GM12878 (cell line): ENCODE results near the gene BANP. TPM values are rescaled to one million over a fixed set of nuclear protein-coding genes. Genes with fewer than 3 reads are reported as not detected.
A peak's percentile ranks its signal among the peaks of the same experiment; 100 is the strongest.

Experiments
- ATAC-seq: fragments of 200-7000 bp; cut with Tn5 transposase; 3 replicates; pipeline ENCODE4 v1.9.1; 2020; ENCODE audit warnings: mild to moderate bottlenecking, moderate library complexity
- BruUV-seq: library from RNA; stranded (reverse); fragments of 400-500 nt; replicated peaks from 2 replicates; lab custom pipeline; 2021; lab: Mats Ljungman, UMichigan
- CTCF ChIA-PET: fragments of 300-600 bp; sonication (Branson Sonifier 250); formaldehyde crosslinking; extraction: SDS; loops from one replicate; lab custom pipeline; 2021; ENCODE audit warnings: inconsistent platforms; lab: Yijun Ruan, JAX
- POLR2A ChIA-PET: fragments of 350-600 bp; formaldehyde crosslinking; extraction: SDS; loops from one replicate; lab custom pipeline; 2021; ENCODE audit warnings: inconsistent platforms; lab: Charles Lee
- RAD21 ChIA-PET: fragments of 300-600 bp; sonication (Branson Sonifier 250); formaldehyde crosslinking; loops from one replicate; lab custom pipeline; 2023; ENCODE audit warnings: antibody characterized with exemption; ENCODE audit not compliant: unreplicated experiment; lab: Charles Lee
- SMC1A ChIA-PET: fragments of 300-600 bp; sonication (Branson Sonifier 250); formaldehyde crosslinking; loops from one replicate; lab custom pipeline; 2023; ENCODE audit not compliant: unreplicated experiment, uncharacterized antibody; lab: Charles Lee
- DNase-seq: peaks from one replicate; pipeline ENCODE4 v3.0.0-alpha.2; 2011; ENCODE audit warnings: low read depth, low spot score
- FAIRE-seq: peaks from 3 replicates; lab custom pipeline; 2011; peaks lifted over from hg19 to GRCh38; lab: Jason Lieb, UNC
- H2AFZ ChIP-seq: 2 replicates; pipeline ENCODE4 v1.6.0; 2011; ENCODE audit warnings: low read depth, low read length, control low read depth; ENCODE audit not compliant: control insufficient read depth
- H3K27ac ChIP-seq: 2 replicates; pipeline ENCODE4 v1.5.1; 2011; ENCODE audit warnings: control low read depth; ENCODE audit not compliant: control insufficient read depth, insufficient read depth
- H3K27me3 ChIP-seq, 2 experiments: replicated peaks in 1 of 2; 2 replicates each; pipeline versions ENCODE4 v1.6.0 to v1.6.1; 2011; ENCODE audit warnings: low read length in 1 of 2; ENCODE audit not compliant: control insufficient read depth in 2 of 2, insufficient read depth in 2 of 2
- H3K36me3 ChIP-seq, 2 experiments: 2 replicates each; pipeline ENCODE4 v1.5.1; 2011; ENCODE audit warnings: low read length in 1 of 2; ENCODE audit not compliant: control insufficient read depth in 2 of 2, insufficient read depth in 2 of 2
- H3K4me1 ChIP-seq: 2 replicates; pipeline ENCODE4 v1.6.1; 2011; ENCODE audit warnings: mild to moderate bottlenecking, low read length, moderate library complexity, mixed read lengths; ENCODE audit not compliant: control insufficient read depth, insufficient read depth
- H3K4me2 ChIP-seq: 2 replicates; pipeline ENCODE4 v1.6.0; 2011; ENCODE audit warnings: control low read depth; ENCODE audit not compliant: control insufficient read depth, insufficient read depth
- H3K4me3 ChIP-seq: fragments of 200-600 bp; sonication (generic); 2 replicates; pipeline ENCODE4 v1.5.1; 2016
- H3K79me2 ChIP-seq: 2 replicates; pipeline ENCODE4 v1.6.0; 2011; ENCODE audit warnings: low read length; ENCODE audit not compliant: control insufficient read depth, insufficient read depth
- H3K9ac ChIP-seq: 2 replicates; pipeline ENCODE4 v1.8.0; 2011; ENCODE audit warnings: low read length, control low read depth, mixed read lengths; ENCODE audit not compliant: control insufficient read depth, insufficient read depth
- H3K9me3 ChIP-seq: replicated peaks from 3 replicates; pipeline ENCODE4 v1.5.1; 2011; ENCODE audit warnings: mild to moderate bottlenecking, low read length; ENCODE audit not compliant: control insufficient read depth, insufficient read depth
- H4K20me1 ChIP-seq: 2 replicates; pipeline ENCODE4 v1.6.0; 2011; ENCODE audit not compliant: control insufficient read depth, insufficient read depth
- BRCA1 ChIP-seq: IDR thresholded peaks from 2 replicates; pipeline ENCODE4 v1.6.1; 2011; ENCODE audit warnings: low read depth, low read length, improper control_type of control experiment
- FOXK2 ChIP-seq: fragments of 450-650 bp; IDR thresholded peaks from 2 replicates; pipeline ENCODE4 v1.6.1; 2017; ENCODE audit warnings: mild to moderate bottlenecking, moderate library complexity
- GATAD2B ChIP-seq: fragments of 450-650 bp; conservative IDR thresholded peaks from 2 replicates; pipeline ENCODE4 v1.6.1; 2017; ENCODE audit warnings: low read depth, mild to moderate bottlenecking, moderate library complexity
- HDAC2 ChIP-seq: fragments of 200-600 bp; sonication (generic); IDR thresholded peaks from 2 replicates; pipeline ENCODE4 v1.6.1; 2017
- IKZF1 ChIP-seq: fragments of 450-650 bp; conservative IDR thresholded peaks from 2 replicates; pipeline ENCODE4 v1.6.1; 2017; ENCODE audit warnings: antibody characterized with exemption, mild to moderate bottlenecking
- KLF5 ChIP-seq: fragments of 450-650 bp; IDR thresholded peaks from 2 replicates; pipeline ENCODE4 v1.6.1; 2014; ENCODE audit warnings: mild to moderate bottlenecking; ENCODE audit not compliant: partially characterized antibody
- MEF2A ChIP-seq: IDR thresholded peaks from 2 replicates; pipeline ENCODE4 v1.6.1; 2011; ENCODE audit warnings: low read depth, mild to moderate bottlenecking, low read length, moderate library complexity; ENCODE audit not compliant: insufficient read depth
- MTA3 ChIP-seq: IDR thresholded peaks from 2 replicates; pipeline ENCODE4 v1.6.1; 2012; ENCODE audit warnings: low read length, inconsistent platforms, borderline replicate concordance
- NRF1 ChIP-seq: conservative IDR thresholded peaks from 2 replicates; pipeline ENCODE4 v1.6.1; 2011; ENCODE audit warnings: mild to moderate bottlenecking, low read depth, low read length, improper control_type of control experiment
- POLR2AphosphoS5 ChIP-seq: IDR thresholded peaks from 2 replicates; pipeline ENCODE4 v1.6.1; 2011; ENCODE audit warnings: mild to moderate bottlenecking, low read length, inconsistent platforms
- RB1 ChIP-seq: fragments of 450-650 bp; formaldehyde crosslinking; IDR thresholded peaks from 2 replicates; pipeline ENCODE4 v1.6.1; 2017; ENCODE audit warnings: mild to moderate bottlenecking, borderline replicate concordance
- RELA ChIP-seq: fragments of 450-650 bp; IDR thresholded peaks from 2 replicates; pipeline ENCODE4 v1.8.0; 2014; ENCODE audit warnings: borderline replicate concordance; ENCODE audit not compliant: partially characterized antibody
- REST ChIP-seq: IDR thresholded peaks from 2 replicates; pipeline ENCODE4 v1.6.1; 2012; ENCODE audit warnings: mild to moderate bottlenecking, low read depth, low read length
- SREBF2 ChIP-seq: IDR thresholded peaks from 2 replicates; pipeline ENCODE4 v1.6.1; 2012; ENCODE audit warnings: mild to moderate bottlenecking, low read length
- YY1 ChIP-seq: IDR thresholded peaks from 2 replicates; pipeline ENCODE4 v1.6.1; 2011; ENCODE audit warnings: low read depth, mild to moderate bottlenecking, low read length
- ZBTB33 ChIP-seq: fragments of 450-650 bp; IDR thresholded peaks from 2 replicates; pipeline ENCODE4 v1.6.1; 2017; ENCODE audit warnings: mild to moderate bottlenecking
- ZNF207 ChIP-seq: fragments of 450-650 bp; IDR thresholded peaks from 2 replicates; pipeline ENCODE4 v1.6.1; 2014; ENCODE audit warnings: antibody characterized with exemption, mild to moderate bottlenecking, borderline replicate concordance
- WGBS: methylation state at CpG from one replicate; pipeline ENCODE4 v1.1.6; 2016; ENCODE audit warnings: low lambda C conversion rate; ENCODE audit not compliant: insufficient replicate concordance, insufficient coverage; ENCODE audit errors: missing lambda C conversion rate; 5-methylcytosine and 5-hydroxymethylcytosine counted together
- in situ Hi-C: fragments of 300-500 bp; cut with MboI; formaldehyde crosslinking; loops from 9 replicates; pipeline ENCODE4 v1.14.3; 2018; ENCODE audit warnings: mixed read lengths
- intact Hi-C: fragments of 100-400 bp; cut with micrococcal nuclease; formaldehyde crosslinking; loops from one replicate; pipeline ENCODE4 v1.14.2; 2022; ENCODE audit not compliant: unreplicated experiment
- polyA plus RNA-seq, 11 experiments: library from polyadenylated mRNA; depleted of rRNA in 4 of 11; unstranded in 6 of 11; stranded (reverse) in 5 of 11; fragments of >200 nt; fragmentation: Nextera tagmentation in 4 of 11; fragmentation: Illumina TruSeq in 1 of 11; extraction: Ambion mirVana in 4 of 11; extraction: Trizol in 1 of 11; gene quantifications; 1 replicate in 1 of 11; 2 replicates in 10 of 11; pipeline versions ENCODE4 v1.2.1 to v1.2.3, GENCODE V29; 2011 to 2016; ENCODE audit warnings: inconsistent platforms in 2 of 11, missing spikeins in 2 of 11, low read depth in 1 of 11
- total RNA-seq, 4 experiments: library from RNA; depleted of rRNA in 3 of 4; stranded (reverse); fragments of >200 nt in 3 of 4; fragmentation: Illumina TruSeq in 1 of 4; extraction: Trizol in 1 of 4; gene quantifications; 2 replicates each; pipeline versions ENCODE4 v1.2.1 to v1.2.3, GENCODE V29; 2013 to 2021

BANP gene
- total and polyA plus RNA-seq, 10 of the 15 experiments (the other 5 are each of a cell fraction or from before 2014, with no cell fraction given): 3.9 to 21.9 (median 12.2) TPM

- TF ChIP-seq ZBTB33 (no peak), SREBF2 (no peak), GATAD2B (no peak), MEF2A (no peak), MTA3 (no peak), IKZF1 (no peak), NRF1 (no peak)
Measured at GRCh38 chr16:88068476-88069396, 117.5 kb downstream of the BANP start (continued).

GRCh38 chr16:88069397-88070168, 118.3 kb downstream of the BANP start:
- ChIA-PET RAD21 (no interaction called here), CTCF (no interaction called here), POLR2A (interaction anchor here (0.6 kb wide), 1 partner anchor 195 kb away, joined by 4 read pairs; no protein-coding TSS in a partner anchor), SMC1A (no interaction called here)
- Histone ChIP-seq H3K4me3 (peak overlapping the region; percentile 11; the same call in 1 of the 2 replicates), H3K27me3 (no peaks in the 10 kb centered on the region), H3K36me3 (peaks cover 0 to 1% of the 10 kb centered on the region in 2 experiments; a peak in 2 of 4 replicates), H3K27ac (peak overlapping the region; percentile 54), H4K20me1 (no peaks in the 10 kb centered on the region), H3K9ac (no peak overlapping the region; the same call in 1 of the 2 replicates), H3K9me3 (no peaks in the 10 kb centered on the region), H2AFZ (peak overlapping the region; percentile 52), H3K4me1 (peaks cover 19% of the 10 kb centered on the region), H3K79me2 (no peaks in the 10 kb centered on the region), H3K4me2 (peak overlapping the region; percentile 79; the same call in 1 of the 2 replicates)
- FAIRE-seq (no peak), DNase-seq (peak; percentile 39), ATAC-seq (peak; percentile 98)
- BruUV-seq: TSS peak; percentile 72
- WGBS: 34% methylated on average over 25 of the region's 25 CpGs
- in situ Hi-C loops: no loop called here
- intact Hi-C loops: no loop called here
- TF ChIP-seq BRCA1 (no peak), HDAC2 (no peak), REST (no peak), RELA (no peak), POLR2AphosphoS5 (no peak), ZNF207 (no peak), FOXK2 (no peak), RB1 (no peak), KLF5 (no peak), YY1 (peak; percentile 40; the same call in 1 of the 2 replicates)
